GM12891 (cell line): ENCODE results near the gene NLRP7.
"Not testable (repeated sequence)": the region's sequence is repeated elsewhere in the genome, so short reads cannot be mapped to it uniquely, and the experiment has no call there.

Experiments
- PAX5 ChIP-seq: IDR thresholded peaks from 2 replicates; pipeline ENCODE4 v1.6.1; 2011; ENCODE audit warnings: low read length, moderate library complexity, mild to moderate bottlenecking; ENCODE audit not compliant: insufficient read depth, severe bottlenecking
- POLR2A ChIP-seq: IDR thresholded peaks from 2 replicates; pipeline ENCODE4 v1.6.1; 2011; ENCODE audit warnings: low read depth, low read length, control low read depth
- POLR2AphosphoS5 ChIP-seq: IDR thresholded peaks from 2 replicates; pipeline ENCODE4 v1.6.1; 2011; ENCODE audit warnings: low read depth, low read length, control low read depth

- not testable (repeated sequence) for TF ChIP-seq POLR2A, POLR2AphosphoS5, PAX5
Measured at GRCh38 chr19:54904261-54904660, 43.1 kb downstream of the NLRP7 start.
